IPS-18c (cell line): ENCODE results near the gene ADAMTSL1.

Source experiments
- H3K4me3 ChIP-seq: 2 replicates; pipeline ENCODE4 v1.7.0; 2013; ENCODE audit warnings: low read depth, mild to moderate bottlenecking, low read length, moderate library complexity; ENCODE audit not compliant: insufficient read depth
- H3K9me3 ChIP-seq: one replicate; pipeline ENCODE4 v1.6.1; 2013; ENCODE audit warnings: mild to moderate bottlenecking, low read length, moderate library complexity; ENCODE audit not compliant: control insufficient read depth, insufficient read depth

ADAMTSL1 gene

GRCh38 chr9:18805386-18805785, 331.4 kb downstream of the ADAMTSL1 start:
- Histone ChIP-seq H3K9me3 (no peaks in the 10 kb centered on the region), H3K4me3 (no peak overlapping the region)

DNA sequence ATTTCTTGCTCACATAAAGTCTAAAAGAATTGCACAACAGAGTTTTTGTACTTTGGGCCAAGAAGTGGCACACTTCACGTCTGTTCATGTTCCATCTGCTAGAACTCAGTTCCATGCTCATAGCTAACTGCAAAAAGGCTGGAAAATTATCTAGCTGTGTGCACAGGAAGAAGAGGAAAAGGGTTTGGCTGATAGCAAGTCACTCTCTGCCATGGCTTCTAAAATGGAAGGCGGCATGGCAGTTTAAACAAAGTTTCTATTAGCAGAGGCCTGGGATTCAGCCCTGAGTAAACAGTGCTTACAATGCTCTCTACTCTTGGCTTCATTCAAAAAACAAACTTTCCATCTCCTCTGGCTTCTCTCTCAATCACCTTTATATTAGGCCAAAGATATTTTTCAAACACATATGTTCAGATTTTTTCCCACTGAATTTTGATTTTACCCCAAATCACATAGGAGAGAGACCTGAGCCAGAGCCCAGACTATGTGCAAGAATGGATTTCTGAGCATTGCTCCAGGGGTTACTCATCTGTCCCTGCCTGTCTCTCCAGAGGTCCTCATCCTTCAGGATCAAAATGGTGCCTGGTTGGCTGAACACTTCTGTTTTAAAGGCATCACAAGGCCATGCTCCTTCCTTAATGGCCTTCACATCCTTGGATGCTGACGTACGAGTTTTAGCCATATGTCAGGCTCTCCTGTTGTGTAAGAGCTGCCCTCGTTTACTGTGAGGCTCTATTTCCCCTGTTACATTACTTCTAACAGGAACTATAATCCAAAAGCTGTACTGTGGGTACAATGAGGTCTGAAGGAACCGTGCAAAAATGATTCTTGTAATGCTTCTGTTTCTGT, 332.5 kb downstream of the ADAMTSL1 start:
- H3K4me3 ChIP-seq, result no peak overlapping the region
- no peaks in the 10 kb centered on the region for H3K9me3 ChIP-seq

DNA sequence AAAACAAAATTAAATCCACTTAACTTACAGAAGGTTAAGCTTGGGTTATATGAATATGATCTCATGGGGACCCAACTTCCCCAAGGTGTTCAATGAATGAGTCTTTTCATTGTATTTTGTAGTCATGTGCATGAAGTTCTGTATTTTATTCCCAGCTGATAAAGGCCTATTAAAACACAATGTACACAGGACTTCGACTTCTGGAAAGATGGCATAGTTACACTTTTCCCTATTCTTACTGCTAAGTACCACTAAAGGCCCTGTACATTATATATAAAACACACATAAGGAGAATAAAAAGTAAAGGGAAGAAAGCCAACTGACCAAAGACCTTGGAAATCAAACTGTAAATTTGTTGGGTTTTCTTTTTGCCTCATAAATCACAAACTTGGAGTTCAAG, 336.6 kb downstream of the ADAMTSL1 start:
- Histone ChIP-seq H3K9me3 (no peaks in the 10 kb centered on the region), H3K4me3 (no peak overlapping the region)

- H3K9me3 ChIP-seq, result no peaks in the 10 kb centered on the region
Measured at GRCh38 chr9:18811171-18811570, 337.2 kb downstream of the ADAMTSL1 start.

DNA sequence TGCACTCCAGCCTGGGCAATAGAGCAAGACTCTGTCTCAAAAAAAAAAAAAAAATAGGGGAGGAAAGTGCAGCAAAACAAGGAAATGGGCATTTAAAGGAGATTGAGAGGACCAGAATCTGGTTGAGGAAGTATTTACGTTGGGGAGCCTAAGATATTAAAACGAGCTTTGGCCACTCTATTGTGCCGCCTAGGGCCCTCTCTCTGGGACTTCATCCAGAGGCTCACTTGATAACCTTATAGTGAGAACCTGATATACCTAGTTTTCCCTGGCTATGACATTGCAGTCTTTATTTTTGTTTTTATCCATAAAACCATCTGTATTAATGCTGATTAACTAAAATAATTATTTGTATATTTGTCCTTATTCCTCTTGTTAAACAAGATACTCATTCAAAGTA, 345.5 kb downstream of the ADAMTSL1 start:
- no peak overlapping the region for H3K4me3 ChIP-seq
- no peaks in the 10 kb centered on the region for H3K9me3 ChIP-seq

More at GRCh38 chr9:18811171-18811570, 337.2 kb downstream of the ADAMTSL1 start:
- H3K4me3 ChIP-seq, result no peak overlapping the region

DNA sequence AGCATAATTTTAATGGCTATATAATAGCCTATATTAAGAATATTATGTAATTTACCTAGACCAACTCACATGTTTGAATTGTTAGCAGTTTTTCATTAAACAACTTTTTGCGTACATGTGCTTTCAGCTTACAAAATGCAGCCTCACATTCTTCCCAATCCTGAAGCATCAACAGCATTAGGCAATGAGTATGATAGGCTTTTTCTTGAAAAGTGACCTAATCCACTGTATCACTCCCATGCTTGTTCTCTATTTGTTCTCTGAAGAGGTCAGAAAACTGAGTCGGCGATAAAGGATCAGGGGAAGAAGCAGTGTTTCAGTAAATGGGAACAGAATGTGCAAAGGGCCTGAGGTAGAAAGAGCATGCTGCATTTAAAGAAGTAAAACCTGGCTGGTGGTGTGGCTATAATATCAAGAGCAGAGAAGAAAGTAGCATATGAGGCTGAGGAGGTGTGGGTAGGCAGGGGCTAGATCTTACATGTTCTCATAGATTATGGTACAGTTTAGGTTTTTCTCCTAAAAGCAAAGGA, 346.7 kb downstream of the ADAMTSL1 start:
- Histone ChIP-seq H3K9me3 (no peaks in the 10 kb centered on the region), H3K4me3 (no peak overlapping the region)

DNA sequence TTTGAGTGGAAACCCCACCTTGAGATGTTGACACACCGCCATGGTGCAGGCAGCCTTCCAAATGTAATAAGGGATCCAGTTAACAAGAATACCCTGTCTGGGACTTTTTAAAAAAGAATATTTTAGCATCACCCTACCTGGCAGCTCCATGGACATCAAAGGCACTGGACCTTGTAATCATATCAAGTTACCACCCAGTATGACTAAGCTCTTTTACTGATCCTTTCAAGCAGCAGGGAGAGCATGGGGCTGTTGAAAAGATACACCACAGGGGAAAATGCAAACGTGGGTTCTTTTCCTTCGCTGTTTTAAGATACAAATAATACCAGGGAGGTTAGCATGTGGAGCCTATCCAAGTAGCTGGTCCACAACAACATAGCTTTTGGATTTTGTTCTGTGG, 347.8 kb downstream of the ADAMTSL1 start:
- no peak overlapping the region for H3K4me3 ChIP-seq
- no peaks in the 10 kb centered on the region for H3K9me3 ChIP-seq

DNA sequence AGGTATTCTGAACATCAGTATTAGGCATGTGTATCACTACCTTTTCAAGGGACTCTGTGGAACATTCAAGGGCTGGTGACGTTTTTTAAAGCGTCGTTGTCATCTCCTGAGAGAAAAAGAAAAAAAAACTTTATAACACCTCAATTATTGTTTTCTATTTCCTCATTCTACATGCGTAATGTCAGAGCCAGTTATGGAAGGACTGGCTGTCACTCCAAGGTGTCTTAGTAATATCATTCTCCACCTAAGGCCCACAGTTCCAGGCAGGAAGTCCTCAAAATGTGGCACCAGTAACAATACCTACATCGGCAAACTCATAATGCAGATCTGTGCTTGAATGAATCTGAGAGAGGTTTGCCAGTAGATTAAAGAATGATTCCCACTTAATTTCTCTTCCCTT, 348.9 kb downstream of the ADAMTSL1 start:
- no peak overlapping the region for H3K4me3 ChIP-seq
- H3K9me3 ChIP-seq, result no peaks in the 10 kb centered on the region

DNA sequence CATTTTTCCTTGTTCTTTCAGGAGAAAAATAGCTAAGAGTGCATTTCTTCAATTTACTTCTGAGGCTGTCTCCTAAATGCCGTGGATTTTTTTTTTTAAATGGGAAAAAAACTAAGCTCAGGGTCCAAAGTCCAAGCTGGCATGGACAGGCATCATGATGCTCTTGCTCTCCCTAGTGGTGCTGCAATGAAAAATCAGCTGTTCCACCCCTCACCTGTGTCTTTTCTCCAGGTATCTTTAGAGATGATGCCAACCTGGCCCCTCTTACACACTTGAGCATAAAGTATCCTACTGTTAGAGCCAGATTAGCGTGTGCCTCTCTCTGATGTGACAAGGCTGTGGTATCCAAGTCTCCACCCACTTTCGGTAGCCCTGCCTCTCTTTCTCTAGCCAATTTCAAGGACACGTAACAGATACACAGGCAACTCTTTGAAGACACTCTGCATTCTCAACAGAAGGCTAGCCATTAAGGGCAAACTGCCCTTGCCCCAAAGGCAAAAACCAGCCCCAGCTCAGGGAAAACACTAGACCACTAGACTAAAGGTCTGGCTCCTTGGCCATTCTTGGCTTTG, 350.2 kb downstream of the ADAMTSL1 start:
- no peak overlapping the region for H3K4me3 ChIP-seq
- no peaks in the 10 kb centered on the region for H3K9me3 ChIP-seq

GRCh38 chr9:18825656-18826170, 351.8 kb downstream of the ADAMTSL1 start:
- no peaks in the 10 kb centered on the region for H3K9me3 ChIP-seq
- H3K4me3 ChIP-seq, result no peak overlapping the region

DNA sequence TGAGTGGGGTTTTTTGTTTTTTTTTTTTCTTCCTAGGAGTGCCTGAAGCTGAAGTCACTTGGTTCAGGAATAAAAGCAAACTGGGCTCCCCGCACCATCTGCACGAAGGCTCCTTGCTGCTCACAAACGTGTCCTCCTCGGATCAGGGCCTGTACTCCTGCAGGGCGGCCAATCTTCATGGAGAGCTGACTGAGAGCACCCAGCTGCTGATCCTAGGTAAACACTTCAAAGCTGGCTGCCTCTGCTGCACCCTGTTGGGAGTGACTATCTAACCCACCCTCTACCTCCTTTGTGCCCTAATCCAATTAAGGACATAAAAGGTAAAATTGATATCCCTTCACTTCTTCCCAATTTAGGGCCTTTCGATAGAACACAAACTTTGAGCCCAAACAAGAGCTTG, 352.3 kb downstream of the ADAMTSL1 start:
- Histone ChIP-seq H3K9me3 (no peaks in the 10 kb centered on the region), H3K4me3 (no peak overlapping the region)

GRCh38 chr9:18829066-18829465, 355.1 kb downstream of the ADAMTSL1 start:
- Histone ChIP-seq H3K9me3 (no peaks in the 10 kb centered on the region), H3K4me3 (no peak overlapping the region)

GRCh38 chr9:18829873-18830272, 355.9 kb downstream of the ADAMTSL1 start:
- Histone ChIP-seq H3K9me3 (no peaks in the 10 kb centered on the region), H3K4me3 (no peak overlapping the region)

DNA sequence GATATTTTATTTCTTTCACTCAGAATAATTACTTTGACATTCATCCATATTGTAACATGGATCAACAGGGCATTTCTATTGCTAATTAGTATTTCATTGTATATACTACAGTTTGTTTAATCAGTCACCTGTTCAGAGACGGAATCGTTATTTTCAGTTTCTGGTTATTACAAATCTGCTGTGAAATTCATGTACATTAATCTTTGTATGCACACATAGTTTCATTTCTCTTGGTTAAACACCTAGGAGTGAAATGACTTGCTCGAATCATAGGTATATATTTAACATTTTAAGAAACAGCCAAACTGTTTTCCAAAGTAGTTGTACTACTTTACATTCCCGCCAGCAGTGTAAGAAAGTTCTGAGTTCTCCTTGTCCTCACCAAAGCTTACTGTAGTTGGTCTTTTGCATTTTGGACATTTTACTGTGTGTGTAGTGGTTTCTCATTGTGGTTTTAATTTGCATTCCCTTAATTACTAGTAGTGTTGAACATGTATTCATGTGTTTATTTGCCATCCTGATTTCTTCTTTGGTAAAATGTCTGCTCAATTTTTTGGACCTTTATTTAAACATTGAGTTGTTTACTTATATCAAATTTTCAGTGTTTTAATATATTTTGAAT, 360.9 kb downstream of the ADAMTSL1 start:
- no peak overlapping the region for H3K4me3 ChIP-seq

GRCh38 chr9:18837402-18837801, 363.4 kb downstream of the ADAMTSL1 start:
- H3K4me3 ChIP-seq, result no peak overlapping the region
- no peaks in the 10 kb centered on the region for H3K9me3 ChIP-seq

More for the DNA sequence above, 360.9 kb downstream of the ADAMTSL1 start:
- no peaks in the 10 kb centered on the region for H3K9me3 ChIP-seq

GRCh38 chr9:18847576-18848275, 373.8 kb downstream of the ADAMTSL1 start:
- H3K9me3 ChIP-seq, result peaks cover 7% of the 10 kb centered on the region
- H3K4me3 ChIP-seq, result no peak overlapping the region

- H3K4me3 ChIP-seq, result no peak overlapping the region
- peaks cover 7% of the 10 kb centered on the region for H3K9me3 ChIP-seq
Measured at GRCh38 chr9:18848657-18849056, 374.7 kb downstream of the ADAMTSL1 start.
